Vagina (tissue), 2 donors: Measurements from ENCODE around the gene ANXA5.

Experiments used
- CTCF ChIP-seq, 3 experiments: fragments of 450-650 bp in 2 of 3; fragments of 200-600 bp in 1 of 3; sonication (generic) in 1 of 3; IDR thresholded peaks; one replicate each; pipeline ENCODE4 v1.5.1; 2017 to 2019; ENCODE audit warnings: antibody characterized with exemption in 3 of 3, mild to moderate bottlenecking in 2 of 3, moderate library complexity in 2 of 3
- POLR2A ChIP-seq, 2 donors: fragments of 450-650 bp; IDR thresholded peaks; one replicate each; pipeline ENCODE4 v1.6.1; 2017; ENCODE audit warnings: antibody characterized with exemption in 2 of 2, mild to moderate bottlenecking in 2 of 2, moderate library complexity in 2 of 2
- POLR2AphosphoS5 ChIP-seq, 2 donors: sonication (generic); formaldehyde crosslinking; IDR thresholded peaks; one replicate each; pipeline ENCODE4 v1.9.0; 2017; ENCODE audit warnings: antibody characterized with exemption in 2 of 2, mild to moderate bottlenecking in 2 of 2, low read depth in 1 of 2; ENCODE audit not compliant: insufficient read depth in 1 of 2

GRCh38 chr4:121698236-121698671, 1.5 kb upstream of the ANXA5 start:
- TF ChIP-seq POLR2AphosphoS5 (IDR thresholded peaks at IDR 0.05; ENCODE audit: insufficient read depth in 1 of 2, low read depth in 1 of 2) (no peak), CTCF (IDR thresholded peaks at IDR 0.05) (no peak), POLR2A (IDR thresholded peaks at IDR 0.05) (no peak)
